Muscle layer of duodenum (tissue), 2 donors: ENCODE data around the gene NUP98.

Experiments
- H3K27ac ChIP-seq: one replicate; pipeline ENCODE4 v1.7.0; 2013; ENCODE audit warnings: mild to moderate bottlenecking, low read length
- H3K27me3 ChIP-seq: one replicate; pipeline ENCODE4 v1.7.0; 2013; ENCODE audit warnings: low read depth, mild to moderate bottlenecking, control low read depth, low read length
- H3K36me3 ChIP-seq, 2 donors: one replicate each; pipeline ENCODE4 v1.7.0; 2013; ENCODE audit warnings: low read length in 2 of 2, control low read depth in 1 of 2, mild to moderate bottlenecking in 1 of 2; ENCODE audit not compliant: insufficient read depth in 2 of 2, control insufficient read depth in 1 of 2
- H3K4me1 ChIP-seq, 2 donors: one replicate each; pipeline ENCODE4 v1.7.0; 2013; ENCODE audit warnings: low read length in 2 of 2, mild to moderate bottlenecking in 2 of 2, control low read depth in 1 of 2, moderate library complexity in 1 of 2; ENCODE audit not compliant: insufficient read depth in 2 of 2, control insufficient read depth in 1 of 2
- H3K4me3 ChIP-seq, 2 donors: one replicate each; pipeline ENCODE4 v1.7.0; 2013; ENCODE audit warnings: low read length in 2 of 2, low read depth in 1 of 2, mild to moderate bottlenecking in 1 of 2
- H3K9me3 ChIP-seq, 2 donors: one replicate each; pipeline ENCODE4 v1.7.0; 2013; ENCODE audit warnings: low read length in 2 of 2, control low read depth in 1 of 2, mild to moderate bottlenecking in 1 of 2; ENCODE audit not compliant: control insufficient read depth in 1 of 2
- donor health status: healthy.

The NUP98 gene

GRCh38 chr11:3764266-3764665 is 33.1 kb downstream of the NUP98 start:
- Histone ChIP-seq H3K4me1 (no peaks in the 10 kb centered on the region), H3K27me3 (no peaks in the 10 kb centered on the region), H3K36me3 (peaks cover 60 to 94% of the 10 kb centered on the region in 2 donors), H3K27ac (no peak overlapping the region), H3K4me3 (no peak overlapping the region), H3K9me3 (no peaks in the 10 kb centered on the region)

- H3K27me3 ChIP-seq: no peaks in the 10 kb centered on the region
- H3K4me3 ChIP-seq: no peak overlapping the region
- H3K36me3 ChIP-seq: peaks cover 25 to 62% of the 10 kb centered on the region in 2 donors
- no peaks in the 10 kb centered on the region for H3K9me3 ChIP-seq
- H3K27ac ChIP-seq: no peak overlapping the region
- H3K4me1 ChIP-seq: no peaks in the 10 kb centered on the region
These were observed 42.2 kb downstream of the NUP98 start for GRCh38 chr11:3755151-3755550.

GRCh38 chr11:3753110-3753509 is 44.2 kb downstream of the NUP98 start:
- H3K9me3 ChIP-seq: no peaks in the 10 kb centered on the region
- H3K27ac ChIP-seq: no peak overlapping the region
- H3K4me1 ChIP-seq: no peaks in the 10 kb centered on the region
- peaks cover 27 to 55% of the 10 kb centered on the region in 2 donors for H3K36me3 ChIP-seq
- no peaks in the 10 kb centered on the region for H3K27me3 ChIP-seq
- H3K4me3 ChIP-seq: no peak overlapping the region

- no peaks in the 10 kb centered on the region for H3K27me3 ChIP-seq
- no peak overlapping the region for H3K27ac ChIP-seq
- H3K4me3 ChIP-seq: no peak overlapping the region
- no peaks in the 10 kb centered on the region for H3K4me1 ChIP-seq
- no peaks in the 10 kb centered on the region for H3K9me3 ChIP-seq
- H3K36me3 ChIP-seq: peaks cover 43 to 61% of the 10 kb centered on the region in 2 donors
These were observed 49.6 kb downstream of the NUP98 start for GRCh38 chr11:3747704-3748103.

- no peaks in the 10 kb centered on the region for H3K27me3 ChIP-seq
- no peaks in the 10 kb centered on the region for H3K4me1 ChIP-seq
- H3K4me3 ChIP-seq: no peak overlapping the region
- peaks cover 36 to 61% of the 10 kb centered on the region in 2 donors for H3K36me3 ChIP-seq
- H3K9me3 ChIP-seq: no peaks in the 10 kb centered on the region
- no peak overlapping the region for H3K27ac ChIP-seq
These were observed 52.2 kb downstream of the NUP98 start for GRCh38 chr11:3745161-3745560.

- H3K27ac ChIP-seq: no peak overlapping the region
- H3K4me3 ChIP-seq: no peak overlapping the region
- H3K4me1 ChIP-seq: no peaks in the 10 kb centered on the region
- H3K36me3 ChIP-seq: peaks cover 25 to 56% of the 10 kb centered on the region in 2 donors
- H3K9me3 ChIP-seq: no peaks in the 10 kb centered on the region
- no peaks in the 10 kb centered on the region for H3K27me3 ChIP-seq
These were observed 58.6 kb downstream of the NUP98 start for GRCh38 chr11:3738723-3739122.

GRCh38 chr11:3738241-3738640 is 59.1 kb downstream of the NUP98 start:
- H3K27ac ChIP-seq: no peak overlapping the region
- peaks cover 25 to 60% of the 10 kb centered on the region in 2 donors for H3K36me3 ChIP-seq
- no peaks in the 10 kb centered on the region for H3K27me3 ChIP-seq
- H3K4me1 ChIP-seq: no peaks in the 10 kb centered on the region
- H3K9me3 ChIP-seq: no peaks in the 10 kb centered on the region
- no peak overlapping the region for H3K4me3 ChIP-seq

GRCh38 chr11:3737386-3737933 is 59.9 kb downstream of the NUP98 start:
- Histone ChIP-seq H3K27ac (no peak overlapping the region), H3K4me1 (no peaks in the 10 kb centered on the region), H3K36me3 (peaks cover 25 to 59% of the 10 kb centered on the region in 2 donors), H3K4me3 (no peak overlapping the region), H3K27me3 (no peaks in the 10 kb centered on the region), H3K9me3 (no peaks in the 10 kb centered on the region)

- peaks cover 28 to 56% of the 10 kb centered on the region in 2 donors for H3K36me3 ChIP-seq
- H3K9me3 ChIP-seq: no peaks in the 10 kb centered on the region
- H3K4me1 ChIP-seq: no peaks in the 10 kb centered on the region
- H3K4me3 ChIP-seq: no peak overlapping the region
- no peak overlapping the region for H3K27ac ChIP-seq
- no peaks in the 10 kb centered on the region for H3K27me3 ChIP-seq
These were observed 60.5 kb downstream of the NUP98 start for GRCh38 chr11:3736816-3737215.

- H3K27ac ChIP-seq: no peak overlapping the region
- no peaks in the 10 kb centered on the region for H3K4me1 ChIP-seq
- H3K27me3 ChIP-seq: no peaks in the 10 kb centered on the region
- peaks cover 31 to 56% of the 10 kb centered on the region in 2 donors for H3K36me3 ChIP-seq
- no peak overlapping the region for H3K4me3 ChIP-seq
- H3K9me3 ChIP-seq: no peaks in the 10 kb centered on the region
These were observed 61.5 kb downstream of the NUP98 start for GRCh38 chr11:3735827-3736226.

GRCh38 chr11:3732671-3733436 is 64.5 kb downstream of the NUP98 start:
- Histone ChIP-seq H3K4me1 (no peaks in the 10 kb centered on the region), H3K36me3 (peaks cover 46 to 65% of the 10 kb centered on the region in 2 donors), H3K27me3 (no peaks in the 10 kb centered on the region), H3K9me3 (no peaks in the 10 kb centered on the region), H3K27ac (no peak overlapping the region), H3K4me3 (no peak overlapping the region)
